ENCODE measurements around the gene ROS1. TPM values are rescaled to one million over a fixed set of nuclear protein-coding genes. Genes with fewer than 3 reads are reported as not detected.

ROS1 gene
- total RNA-seq, 1 donor: 0.43 TPM

- no peak overlapping the region for H3K4me3 ChIP-seq (ENCODE audit: low read depth, low read length)
- DNase-seq (ENCODE audit: low read depth): no peak
- TF ChIP-seq, protein P1, sequence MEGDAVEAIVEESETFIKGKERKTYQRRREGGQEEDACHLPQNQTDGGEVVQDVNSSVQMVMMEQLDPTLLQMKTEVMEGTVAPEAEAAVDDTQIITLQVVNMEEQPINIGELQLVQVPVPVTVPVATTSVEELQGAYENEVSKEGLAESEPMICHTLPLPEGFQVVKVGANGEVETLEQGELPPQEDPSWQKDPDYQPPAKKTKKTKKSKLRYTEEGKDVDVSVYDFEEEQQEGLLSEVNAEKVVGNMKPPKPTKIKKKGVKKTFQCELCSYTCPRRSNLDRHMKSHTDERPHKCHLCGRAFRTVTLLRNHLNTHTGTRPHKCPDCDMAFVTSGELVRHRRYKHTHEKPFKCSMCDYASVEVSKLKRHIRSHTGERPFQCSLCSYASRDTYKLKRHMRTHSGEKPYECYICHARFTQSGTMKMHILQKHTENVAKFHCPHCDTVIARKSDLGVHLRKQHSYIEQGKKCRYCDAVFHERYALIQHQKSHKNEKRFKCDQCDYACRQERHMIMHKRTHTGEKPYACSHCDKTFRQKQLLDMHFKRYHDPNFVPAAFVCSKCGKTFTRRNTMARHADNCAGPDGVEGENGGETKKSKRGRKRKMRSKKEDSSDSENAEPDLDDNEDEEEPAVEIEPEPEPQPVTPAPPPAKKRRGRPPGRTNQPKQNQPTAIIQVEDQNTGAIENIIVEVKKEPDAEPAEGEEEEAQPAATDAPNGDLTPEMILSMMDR (IDR thresholded peaks at IDR 0.05; ENCODE audit: insufficient read depth, low read depth, low read length): no peak
Observed at GRCh38 chr6:117414770-117415169, 11.0 kb downstream of the ROS1 start.

GRCh38 chr6:117411474-117411873 lies 14.3 kb downstream of the ROS1 start:
- no peak overlapping the region for H3K4me3 ChIP-seq (ENCODE audit: low read depth, low read length)
- DNase-seq (ENCODE audit: low read depth): no peak
- TF ChIP-seq, protein P1 (IDR thresholded peaks at IDR 0.05; ENCODE audit: insufficient read depth, low read depth, low read length): no peak

GRCh38 chr6:117409863-117410262 lies 15.9 kb downstream of the ROS1 start:
- H3K4me3 ChIP-seq (ENCODE audit: low read depth, low read length): no peak overlapping the region
- no peak for DNase-seq (ENCODE audit: low read depth)
- TF ChIP-seq, protein P1 (IDR thresholded peaks at IDR 0.05; ENCODE audit: insufficient read depth, low read depth, low read length): no peak

GRCh38 chr6:117409420-117409819 lies 16.3 kb downstream of the ROS1 start:
- TF ChIP-seq, protein P1 (IDR thresholded peaks at IDR 0.05; ENCODE audit: insufficient read depth, low read depth, low read length): no peak
- H3K4me3 ChIP-seq (ENCODE audit: low read depth, low read length): no peak overlapping the region
- DNase-seq (ENCODE audit: low read depth): no peak

- TF ChIP-seq, protein P1 (IDR thresholded peaks at IDR 0.05; ENCODE audit: insufficient read depth, low read depth, low read length): peak; percentile 63
- DNase-seq (ENCODE audit: low read depth): peak; percentile 16
Observed at GRCh38 chr6:117404548-117404947, 21.2 kb downstream of the ROS1 start.

GRCh38 chr6:117401799-117402198 lies 23.9 kb downstream of the ROS1 start:
- no peak overlapping the region for H3K4me3 ChIP-seq (ENCODE audit: low read depth, low read length)
- TF ChIP-seq, protein P1 (IDR thresholded peaks at IDR 0.05; ENCODE audit: insufficient read depth, low read depth, low read length): no peak
- no peak for DNase-seq (ENCODE audit: low read depth)

More at GRCh38 chr6:117404548-117404947, 21.2 kb downstream of the ROS1 start:
- no peak overlapping the region for H3K4me3 ChIP-seq (ENCODE audit: low read depth, low read length)

- DNase-seq (ENCODE audit: low read depth): peak; percentile 4
- H3K4me3 ChIP-seq (ENCODE audit: low read depth, low read length): no peak overlapping the region
- TF ChIP-seq, protein P1 (IDR thresholded peaks at IDR 0.05; ENCODE audit: insufficient read depth, low read depth, low read length): peak; percentile 44
Observed at GRCh38 chr6:117399924-117400323, 25.8 kb downstream of the ROS1 start.
